ENCODE measurements around the gene AP2S1. TPM values are rescaled to one million over a fixed set of nuclear protein-coding genes. Genes with fewer than 3 reads are reported as not detected.
"Not testable (repeated sequence)": the region's sequence is repeated elsewhere in the genome, so short reads cannot be mapped to it uniquely, and the experiment has no call there.

The AP2S1 gene
- polyA plus RNA-seq, 2 of the 4 experiments (the other 2 are of a cell fraction): 150 to 329 TPM

DNA sequence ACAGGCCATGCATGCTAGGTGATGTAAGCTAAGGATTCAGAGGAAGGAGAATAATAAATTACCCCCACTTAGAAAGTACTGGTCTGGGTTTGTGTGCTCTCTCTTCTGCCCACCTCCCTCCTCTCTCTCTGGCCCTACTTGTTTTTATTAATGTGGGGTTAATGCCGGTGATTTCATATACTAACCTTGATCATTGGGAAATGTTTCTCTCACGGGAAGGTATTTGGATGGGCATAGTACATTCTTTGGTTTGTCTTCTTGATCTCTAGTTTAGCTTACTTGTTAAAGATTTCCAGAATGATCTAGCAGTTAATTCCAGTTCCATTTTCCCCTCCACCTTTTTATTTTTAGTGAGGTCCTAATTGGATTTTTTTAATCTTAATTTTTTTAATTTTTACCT lies 34.8 kb upstream of the AP2S1 start:
- no peak for FAIRE-seq
- H3K4me2 ChIP-seq: no peak overlapping the region
- H3K4me3 ChIP-seq: no peak overlapping the region
- no peaks in the 10 kb centered on the region for H3K9me3 ChIP-seq
- ATAC-seq: no peak
- POLR2A ChIA-PET: no interaction called here
- no peak for DNase-seq (ENCODE audit: low read depth in 1 of 2, low spot score in 1 of 2)
- CTCF ChIA-PET: interaction anchor here (0.7 to 4.0 kb wide), 10 partner anchors 11 to 128 kb away, joined by 3 to 28 read pairs (median 5); partner anchors contain the start of gene ARHGAP35
- 80% methylated on average over 2 of the region's 2 CpGs for whole genome bisulfite sequencing (ENCODE audit: missing lambda C conversion rate)
- H3K4me1 ChIP-seq: peaks cover 49% of the 10 kb centered on the region
- no peak overlapping the region for H3K27ac ChIP-seq
- TF ChIP-seq POLR2AphosphoS2 (conservative IDR thresholded peaks at IDR 0.05; ENCODE audit: low read length) (no peak), FOSB (CRISPR knock-in tag; IDR thresholded peaks at IDR 0.05) (no peak)

DNA sequence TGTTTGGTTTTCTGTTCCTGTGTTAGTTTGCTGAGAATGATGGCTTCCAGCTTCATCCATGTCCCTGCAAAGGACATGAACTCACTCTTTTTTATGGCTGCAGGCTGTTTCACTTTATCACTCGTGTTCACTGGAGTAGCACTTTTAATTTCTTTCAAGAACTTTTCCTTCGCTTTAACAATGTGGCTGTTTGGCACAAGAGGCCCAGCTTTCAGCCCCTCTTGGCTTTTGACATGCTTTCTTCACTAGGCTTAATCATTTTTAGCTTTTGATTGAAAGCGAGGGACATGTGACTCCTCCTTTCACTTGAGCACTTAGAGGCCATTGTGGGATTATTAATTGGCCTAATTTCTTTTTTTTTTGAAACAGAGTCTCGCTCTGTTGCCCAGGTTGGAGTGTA lies 32.1 kb upstream of the AP2S1 start:
- POLR2A ChIA-PET; FAIRE-seq; H3K4me3 ChIP-seq; ATAC-seq; H3K9me3 ChIP-seq; H3K27ac ChIP-seq; H3K4me2 ChIP-seq; DNase-seq (ENCODE audit: low read depth in 1 of 2, low spot score in 1 of 2): not testable (repeated sequence)
- CTCF ChIA-PET: interaction anchor here (0.8 to 4.0 kb wide), 3 partner anchors 9 to 109 kb away, joined by 4 to 28 read pairs (median 6); no protein-coding TSS in a partner anchor
- H3K4me1 ChIP-seq: peaks cover 65% of the 10 kb centered on the region
- WGBS (ENCODE audit: missing lambda C conversion rate): 85% methylated on average over 4 of the region's 4 CpGs

DNA sequence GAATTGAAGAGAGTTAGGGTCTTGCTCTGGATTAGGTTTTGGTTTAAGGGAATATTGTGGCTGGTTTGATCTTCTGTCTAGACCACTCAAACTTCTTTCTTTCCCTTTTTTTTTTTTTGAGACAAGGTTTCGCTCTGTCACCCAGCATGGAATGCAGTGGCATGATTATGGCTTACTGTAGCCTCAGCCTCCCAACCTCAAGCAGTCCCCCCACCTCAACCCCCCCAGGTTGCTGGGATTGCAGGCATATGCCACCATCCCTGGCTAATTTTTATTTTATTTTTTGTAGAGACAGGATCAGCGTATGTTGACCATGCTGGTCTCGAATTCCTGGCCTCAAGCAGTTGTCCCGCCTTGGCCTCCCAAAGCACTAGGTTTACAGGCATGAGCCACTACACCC lies 31.4 kb upstream of the AP2S1 start:
- ATAC-seq: no peak
- TF ChIP-seq BHLHE40 (IDR thresholded peaks at IDR 0.05; ENCODE audit: low read depth, low read length): no peak
- TF ChIP-seq POLR2A (IDR thresholded peaks at IDR 0.05; ENCODE audit: low read length): no peak
- TF ChIP-seq EP300 (IDR thresholded peaks at IDR 0.05): no peak
- TF ChIP-seq ZNF302 (CRISPR knock-in tag; IDR thresholded peaks at IDR 0.05): no peak
- TF ChIP-seq ESRRA (IDR thresholded peaks at IDR 0.05; ENCODE audit: borderline replicate concordance, low read length): no peak
- no peak for TF ChIP-seq KDM5A (IDR thresholded peaks at IDR 0.05)
- no peak for TF ChIP-seq FOXS1 (CRISPR knock-in tag; IDR thresholded peaks at IDR 0.05)
- TF ChIP-seq MAZ (IDR thresholded peaks at IDR 0.05; ENCODE audit: borderline replicate concordance, low read depth, low read length): no peak
- TF ChIP-seq, protein P1, sequence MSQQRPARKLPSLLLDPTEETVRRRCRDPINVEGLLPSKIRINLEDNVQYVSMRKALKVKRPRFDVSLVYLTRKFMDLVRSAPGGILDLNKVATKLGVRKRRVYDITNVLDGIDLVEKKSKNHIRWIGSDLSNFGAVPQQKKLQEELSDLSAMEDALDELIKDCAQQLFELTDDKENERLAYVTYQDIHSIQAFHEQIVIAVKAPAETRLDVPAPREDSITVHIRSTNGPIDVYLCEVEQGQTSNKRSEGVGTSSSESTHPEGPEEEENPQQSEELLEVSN (IDR thresholded peaks at IDR 0.05; ENCODE audit: borderline replicate concordance, low read depth): no peak
- no peak for TF ChIP-seq SREBF2 (IDR thresholded peaks at IDR 0.05)
- no peak for TF ChIP-seq TFCP2L1 (CRISPR knock-in tag; IDR thresholded peaks at IDR 0.05)
- TF ChIP-seq, protein P2, sequence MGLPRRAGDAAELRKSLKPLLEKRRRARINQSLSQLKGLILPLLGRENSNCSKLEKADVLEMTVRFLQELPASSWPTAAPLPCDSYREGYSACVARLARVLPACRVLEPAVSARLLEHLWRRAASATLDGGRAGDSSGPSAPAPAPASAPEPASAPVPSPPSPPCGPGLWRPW (IDR thresholded peaks at IDR 0.05): no peak
- TF ChIP-seq HOXA7 (CRISPR knock-in tag; IDR thresholded peaks at IDR 0.05): no peak
- TF ChIP-seq MAFK (IDR thresholded peaks at IDR 0.05; ENCODE audit: partially characterized antibody): no peak
- TF ChIP-seq EHF (CRISPR knock-in tag; IDR thresholded peaks at IDR 0.05): no peak
- TF ChIP-seq FOSL2 (IDR thresholded peaks at IDR 0.05): no peak
- TF ChIP-seq FOSL2 (CRISPR knock-in tag; IDR thresholded peaks at IDR 0.05): no peak
- TF ChIP-seq, protein P3, sequence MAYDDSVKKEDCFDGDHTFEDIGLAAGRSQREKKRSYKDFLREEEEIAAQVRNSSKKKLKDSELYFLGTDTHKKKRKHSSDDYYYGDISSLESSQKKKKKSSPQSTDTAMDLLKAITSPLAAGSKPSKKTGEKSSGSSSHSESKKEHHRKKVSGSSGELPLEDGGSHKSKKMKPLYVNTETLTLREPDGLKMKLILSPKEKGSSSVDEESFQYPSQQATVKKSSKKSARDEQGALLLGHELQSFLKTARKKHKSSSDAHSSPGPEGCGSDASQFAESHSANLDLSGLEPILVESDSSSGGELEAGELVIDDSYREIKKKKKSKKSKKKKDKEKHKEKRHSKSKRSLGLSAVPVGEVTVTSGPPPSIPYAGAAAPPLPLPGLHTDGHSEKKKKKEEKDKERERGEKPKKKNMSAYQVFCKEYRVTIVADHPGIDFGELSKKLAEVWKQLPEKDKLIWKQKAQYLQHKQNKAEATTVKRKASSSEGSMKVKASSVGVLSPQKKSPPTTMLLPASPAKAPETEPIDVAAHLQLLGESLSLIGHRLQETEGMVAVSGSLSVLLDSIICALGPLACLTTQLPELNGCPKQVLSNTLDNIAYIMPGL (CRISPR knock-in tag; IDR thresholded peaks at IDR 0.05; ENCODE audit: borderline replicate concordance): no peak
- Histone ChIP-seq H3K4me3 (no peak overlapping the region), H3K27ac (no peak overlapping the region), H3K4me1 (peaks cover 67% of the 10 kb centered on the region), H3K9me3 (no peaks in the 10 kb centered on the region), H3K4me2 (no peak overlapping the region)
- POLR2A ChIA-PET: interaction anchor here (1.1 kb wide), 1 partner anchor 9 kb away, joined by 3 read pairs; no protein-coding TSS in a partner anchor
- 90% methylated on average over 4 of the region's 4 CpGs for WGBS (ENCODE audit: missing lambda C conversion rate)
- DNase-seq (ENCODE audit: low read depth in 1 of 2, low spot score in 1 of 2): no peak
- FAIRE-seq: no peak
- CTCF ChIA-PET: interaction anchor here (0.6 to 6.0 kb wide), 4 partner anchors 8 to 131 kb away, joined by 3 to 47 read pairs (median 4); no protein-coding TSS in a partner anchor

All from A549 (cell line).